ENCODE measurements around the gene PPIC. TPM values are rescaled to one million over a fixed set of nuclear protein-coding genes. Genes with fewer than 3 reads are reported as not detected.

The PPIC gene
- total and polyA plus RNA-seq, 2 donors (not counting 3 experiments of a cell fraction or from before 2014, with no cell fraction given) = 26.5 to 36.4 TPM

DNA sequence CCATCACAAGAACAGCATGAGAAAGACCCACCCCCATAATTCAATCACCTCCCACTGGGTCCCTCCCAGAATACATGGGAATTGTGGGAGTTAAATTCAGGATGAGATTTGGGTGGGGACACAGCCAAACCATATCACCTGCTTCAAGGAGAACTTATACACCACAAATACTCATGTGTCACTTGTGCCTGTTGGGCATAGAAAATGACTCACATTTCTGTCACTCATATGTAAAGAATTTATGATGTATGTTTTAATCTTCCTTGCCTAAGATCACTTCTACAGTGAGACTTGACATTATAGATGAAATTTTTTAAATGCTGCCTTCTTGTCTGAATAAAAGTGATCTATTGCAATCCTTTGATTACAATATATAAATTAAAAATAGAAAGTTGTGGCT, 29.5 kb upstream of the PPIC start:
- no peak overlapping the region for H3K4me3 ChIP-seq (replicated peaks in 1 of 3; ENCODE audit: insufficient read depth in 1 of 3, low read depth in 1 of 3, low read length in 3 of 3)
- peaks cover 3 to 8% of the 10 kb centered on the region in 2 experiments for H3K27me3 ChIP-seq (ENCODE audit: control insufficient read depth in 2 of 2, insufficient read depth in 2 of 2, low read length in 2 of 2)
- TF ChIP-seq MYC (IDR thresholded peaks at IDR 0.05; ENCODE audit: low read depth, low read length) (no peak), JUN (IDR thresholded peaks at IDR 0.05; ENCODE audit: borderline replicate concordance, insufficient read depth, insufficient read length, low read depth) (no peak), EZH2 (IDR thresholded peaks at IDR 0.05; ENCODE audit: borderline replicate concordance, low read depth, low read length, severe bottlenecking) (no peak), FOS (IDR thresholded peaks at IDR 0.05; ENCODE audit: borderline replicate concordance, insufficient read depth, low read length) (no peak), GATA2 (IDR thresholded peaks at IDR 0.05; ENCODE audit: insufficient read depth, insufficient read length, low read depth, low read length) (no peak), POLR2AphosphoS5 (IDR thresholded peaks at IDR 0.05; ENCODE audit: insufficient read depth, low read depth, low read length) (no peak), POLR2A (IDR thresholded peaks at IDR 0.05; ENCODE audit: low read depth, low read length) (no peak)
- TF ChIP-seq, protein P1, sequence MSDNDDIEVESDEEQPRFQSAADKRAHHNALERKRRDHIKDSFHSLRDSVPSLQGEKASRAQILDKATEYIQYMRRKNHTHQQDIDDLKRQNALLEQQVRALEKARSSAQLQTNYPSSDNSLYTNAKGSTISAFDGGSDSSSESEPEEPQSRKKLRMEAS (IDR thresholded peaks at IDR 0.05; ENCODE audit: insufficient read depth, insufficient read length) = no peak
- TF ChIP-seq, protein P2, sequence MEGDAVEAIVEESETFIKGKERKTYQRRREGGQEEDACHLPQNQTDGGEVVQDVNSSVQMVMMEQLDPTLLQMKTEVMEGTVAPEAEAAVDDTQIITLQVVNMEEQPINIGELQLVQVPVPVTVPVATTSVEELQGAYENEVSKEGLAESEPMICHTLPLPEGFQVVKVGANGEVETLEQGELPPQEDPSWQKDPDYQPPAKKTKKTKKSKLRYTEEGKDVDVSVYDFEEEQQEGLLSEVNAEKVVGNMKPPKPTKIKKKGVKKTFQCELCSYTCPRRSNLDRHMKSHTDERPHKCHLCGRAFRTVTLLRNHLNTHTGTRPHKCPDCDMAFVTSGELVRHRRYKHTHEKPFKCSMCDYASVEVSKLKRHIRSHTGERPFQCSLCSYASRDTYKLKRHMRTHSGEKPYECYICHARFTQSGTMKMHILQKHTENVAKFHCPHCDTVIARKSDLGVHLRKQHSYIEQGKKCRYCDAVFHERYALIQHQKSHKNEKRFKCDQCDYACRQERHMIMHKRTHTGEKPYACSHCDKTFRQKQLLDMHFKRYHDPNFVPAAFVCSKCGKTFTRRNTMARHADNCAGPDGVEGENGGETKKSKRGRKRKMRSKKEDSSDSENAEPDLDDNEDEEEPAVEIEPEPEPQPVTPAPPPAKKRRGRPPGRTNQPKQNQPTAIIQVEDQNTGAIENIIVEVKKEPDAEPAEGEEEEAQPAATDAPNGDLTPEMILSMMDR (IDR thresholded peaks at IDR 0.05; ENCODE audit: extremely low read depth in 1 of 2, insufficient read depth in 1 of 2, low read depth in 1 of 2, low read length in 2 of 2) = no peak
- dilution Hi-C loops (cut with MboI; ENCODE audit: extremely low pct_ligation_motif_present, low sequenced_read_pairs) (no loop called here), intact Hi-C loops (cut with micrococcal nuclease) (no loop called here)
- no peaks in the 10 kb centered on the region for H3K9me1 ChIP-seq (replicated peaks; ENCODE audit: control insufficient read depth, extremely low read depth, insufficient read depth, low read length)
- no peaks in the 10 kb centered on the region for H3K79me2 ChIP-seq (ENCODE audit: control insufficient read depth, insufficient read depth, low read length)
- H3K4me1 ChIP-seq (ENCODE audit: control insufficient read depth, extremely low read depth, insufficient read depth, low read length) = no peaks in the 10 kb centered on the region
- DNase-seq (ENCODE audit: low read depth, low spot score) (no peak), FAIRE-seq (no peak)
- no peak overlapping the region for H2AFZ ChIP-seq (ENCODE audit: low read depth, low read length)
- no TSS peak for BruUV-seq (replicated peaks)
- CTCF ChIA-PET = interaction anchor here (1.2 kb wide), 1 partner anchor 13 kb away, joined by 3 read pairs; no protein-coding TSS in a partner anchor
- H4K20me1 ChIP-seq (replicated peaks; ENCODE audit: control insufficient read depth, extremely low read depth, insufficient read depth, low read length) = no peaks in the 10 kb centered on the region
- POLR2A ChIA-PET = no interaction called here
- no peaks in the 10 kb centered on the region for H3K36me3 ChIP-seq (ENCODE audit: control insufficient read depth in 2 of 2, extremely low read depth in 1 of 2, insufficient read depth in 2 of 2, low read length in 2 of 2)
- no peak overlapping the region for H3K9ac ChIP-seq (replicated peaks; ENCODE audit: extremely low read depth, insufficient read depth, low read length)
- H3K27ac ChIP-seq (ENCODE audit: insufficient read depth, low read depth, low read length) = no peak overlapping the region
- H3K4me2 ChIP-seq (ENCODE audit: insufficient read depth, low read length) = no peak overlapping the region
- no peaks in the 10 kb centered on the region for H3K9me3 ChIP-seq (replicated peaks; ENCODE audit: control insufficient read depth, insufficient read depth, low read length)

Data from endothelial cell of umbilical vein (primary cell).